ENCODE measurements around the gene LIF.
"Not testable (repeated sequence)": the region's sequence is repeated elsewhere in the genome, so short reads cannot be mapped to it uniquely, and the experiment has no call there.

The LIF gene

DNA sequence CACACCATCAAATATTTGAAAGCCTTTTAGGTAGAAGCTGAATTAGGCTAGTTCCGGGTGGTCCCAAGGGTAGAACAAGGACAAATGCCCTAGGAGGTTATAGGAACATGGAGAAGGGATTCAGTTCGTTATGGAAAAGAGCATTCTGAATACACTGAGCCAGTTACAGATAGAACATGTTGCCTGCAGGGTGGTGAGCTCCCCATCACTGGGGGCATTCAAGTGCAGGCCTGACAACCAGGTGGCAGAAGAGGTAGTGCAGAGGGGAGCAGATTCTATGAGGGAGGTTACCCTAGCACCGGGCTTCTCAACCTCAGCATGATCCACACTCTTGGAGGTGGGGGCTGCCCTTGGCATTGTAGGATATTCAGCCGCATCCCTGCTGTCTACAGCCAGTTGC, 24.2 kb downstream of the LIF start:
- DNase-seq = no peak

DNA sequence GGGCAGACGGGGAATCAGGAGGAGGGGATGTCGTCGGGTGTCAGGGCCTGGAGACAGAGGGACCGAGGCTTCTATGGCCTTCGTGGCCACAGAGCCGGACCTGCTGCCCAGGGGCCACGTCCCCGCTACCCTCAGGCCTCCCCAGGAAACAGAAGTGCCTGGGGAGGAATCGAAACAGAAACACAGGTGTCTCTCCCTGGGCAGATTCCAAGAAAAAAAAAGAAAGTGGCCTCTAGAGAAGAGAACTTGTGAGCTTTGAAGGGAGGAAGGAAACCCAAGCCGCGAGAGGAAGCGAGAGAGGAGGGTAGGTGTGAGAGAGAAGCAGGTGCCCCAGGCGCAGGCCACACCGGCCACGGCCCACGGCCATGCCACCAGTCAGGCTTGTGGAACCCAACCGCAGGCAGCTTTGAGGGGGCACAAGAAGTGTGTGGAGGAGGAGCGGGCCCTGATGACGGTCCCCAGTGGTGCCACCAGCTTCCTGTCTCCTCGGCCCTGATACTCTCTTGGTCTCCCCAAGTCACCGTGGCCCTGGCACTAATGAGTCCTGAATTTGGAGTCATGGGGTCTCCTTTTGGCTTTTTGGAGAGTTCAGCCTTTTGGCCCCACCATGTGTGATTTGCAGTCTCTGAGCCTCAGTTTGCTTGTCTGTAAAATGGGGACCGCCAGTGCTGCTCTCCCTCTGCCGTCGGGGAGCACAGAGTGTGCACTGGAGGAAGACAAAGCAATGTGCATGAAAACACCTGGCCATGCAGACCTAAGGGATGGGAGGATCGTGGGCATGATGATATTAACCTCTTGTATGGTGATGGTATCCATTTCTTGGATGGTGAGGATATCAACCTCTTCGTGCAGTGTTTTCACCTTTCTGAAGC, 25.2 kb downstream of the LIF start:
- no peak for DNase-seq

- no peak for DNase-seq
Observed at GRCh38 chr22:30220338-30221012, 26.1 kb downstream of the LIF start.

DNA sequence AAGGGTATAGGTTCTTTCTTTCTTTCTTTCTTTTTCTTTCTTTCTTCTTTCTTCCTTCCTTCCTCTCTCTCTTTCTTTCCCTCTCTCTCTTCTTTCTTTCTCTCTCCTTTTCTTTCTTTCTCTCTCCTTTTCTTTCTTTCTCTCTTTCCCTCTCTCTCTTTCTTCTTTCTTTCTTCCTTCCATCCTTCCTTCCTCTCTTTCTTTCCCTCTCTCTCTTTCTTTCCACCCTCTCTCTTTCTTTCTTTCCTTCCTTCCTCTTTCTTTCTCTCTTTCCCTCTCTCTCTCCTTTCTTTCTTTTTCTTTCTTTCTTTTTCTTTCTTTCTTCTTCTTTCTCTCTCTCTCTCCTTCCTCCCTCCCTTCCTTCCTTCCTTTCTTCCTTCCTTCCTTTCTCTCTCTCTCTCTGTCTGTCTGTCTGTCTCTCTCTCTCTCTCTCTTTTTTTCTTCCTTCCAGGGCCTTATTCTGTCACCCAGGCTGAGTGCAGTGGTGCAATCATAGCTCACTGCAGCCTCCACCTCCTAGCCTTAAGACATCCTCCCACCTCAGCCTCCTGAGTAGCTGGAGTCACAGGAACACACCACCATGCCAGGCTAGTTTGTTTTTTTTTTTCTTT, 26.8 kb downstream of the LIF start:
- no peak for DNase-seq

GRCh38 chr22:30219049-30219654, 27.4 kb downstream of the LIF start:
- DNase-seq = no peak

DNA sequence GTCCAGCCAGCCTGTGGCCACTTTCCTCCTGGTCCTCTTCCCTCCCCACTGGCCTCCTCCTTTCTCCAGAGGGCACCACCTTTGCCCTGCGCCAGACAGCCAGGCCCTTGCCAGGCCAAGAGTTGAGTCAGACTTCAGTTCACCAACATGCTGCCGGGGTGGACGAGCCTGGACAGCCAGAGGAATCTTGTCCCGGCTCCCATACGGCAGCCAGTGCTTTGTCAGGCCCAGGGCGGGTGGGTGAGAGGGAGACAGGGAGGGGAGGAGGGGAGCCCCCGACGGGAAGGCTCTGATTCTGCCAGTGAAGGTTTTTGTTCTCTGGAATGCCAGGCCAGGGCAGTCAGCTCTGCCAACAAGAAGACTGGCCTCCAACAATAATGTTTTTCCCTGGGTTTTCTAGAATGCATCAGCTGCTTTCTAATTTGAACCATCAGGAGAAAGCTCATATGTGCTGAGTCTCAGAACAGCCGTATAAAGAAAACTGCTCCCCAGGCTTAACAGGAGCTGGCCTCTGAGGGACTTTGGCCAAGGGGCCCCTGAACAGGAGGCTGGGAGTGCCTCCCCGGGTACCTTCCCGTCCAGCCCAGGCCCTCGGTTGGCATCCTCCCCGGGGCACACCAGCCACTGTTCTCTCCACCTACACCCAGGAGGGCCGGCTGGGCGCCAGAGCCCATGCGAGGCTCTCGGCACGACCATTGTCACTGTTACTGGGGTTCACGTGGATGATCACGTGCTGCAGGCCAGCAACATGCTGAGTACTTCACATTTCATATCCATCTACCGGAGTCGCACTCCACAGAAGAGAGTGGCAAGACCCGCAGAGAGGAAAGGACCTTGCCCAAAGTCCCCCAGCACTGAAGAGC, 28.6 kb downstream of the LIF start:
- no peak for DNase-seq

DNA sequence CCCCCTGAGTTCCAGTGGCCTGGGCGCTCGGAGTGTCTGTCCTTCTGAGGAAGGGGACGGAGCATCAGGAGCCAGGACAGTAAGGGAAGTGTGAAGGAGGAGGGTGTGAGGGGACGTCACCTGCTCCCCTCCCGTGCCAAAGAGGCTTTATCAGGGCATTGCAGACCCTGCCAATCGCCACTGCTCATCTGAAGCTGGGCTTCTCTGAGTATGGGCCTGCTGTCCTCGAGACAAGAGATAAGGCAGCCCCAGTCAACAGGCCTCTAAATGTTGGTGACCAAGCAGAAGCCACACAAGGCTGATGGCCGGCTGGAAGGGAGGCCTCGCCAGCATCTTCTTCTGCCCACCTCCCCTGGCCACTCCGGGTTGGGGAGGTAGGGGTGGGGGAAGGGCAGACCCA, 29.8 kb downstream of the LIF start:
- no peak for DNase-seq

DNA sequence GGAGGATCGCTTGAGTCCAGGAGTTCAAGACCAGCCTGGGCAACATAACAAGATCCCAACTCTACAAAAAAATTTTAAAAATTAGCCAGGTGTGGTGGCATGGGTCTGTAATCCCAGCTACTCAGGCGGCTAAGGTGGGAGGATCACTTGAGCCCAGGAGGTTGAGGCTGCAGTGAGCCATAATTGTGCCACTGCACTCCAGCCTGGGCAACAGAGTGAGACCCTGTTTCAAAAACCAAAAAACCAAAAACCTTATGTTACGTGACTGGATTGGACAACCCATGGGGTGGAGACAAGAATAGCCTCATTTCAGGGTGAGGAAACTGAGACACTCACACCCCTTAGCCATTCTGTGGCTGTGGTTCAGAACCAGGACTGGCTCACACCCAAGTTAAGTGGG, 30.3 kb downstream of the LIF start:
- not testable (repeated sequence) for DNase-seq

GRCh38 chr22:30214703-30215407, 31.7 kb downstream of the LIF start:
- no peak for DNase-seq

- DNase-seq = no peak
Observed at GRCh38 chr22:30212996-30213441, 33.5 kb downstream of the LIF start.

DNA sequence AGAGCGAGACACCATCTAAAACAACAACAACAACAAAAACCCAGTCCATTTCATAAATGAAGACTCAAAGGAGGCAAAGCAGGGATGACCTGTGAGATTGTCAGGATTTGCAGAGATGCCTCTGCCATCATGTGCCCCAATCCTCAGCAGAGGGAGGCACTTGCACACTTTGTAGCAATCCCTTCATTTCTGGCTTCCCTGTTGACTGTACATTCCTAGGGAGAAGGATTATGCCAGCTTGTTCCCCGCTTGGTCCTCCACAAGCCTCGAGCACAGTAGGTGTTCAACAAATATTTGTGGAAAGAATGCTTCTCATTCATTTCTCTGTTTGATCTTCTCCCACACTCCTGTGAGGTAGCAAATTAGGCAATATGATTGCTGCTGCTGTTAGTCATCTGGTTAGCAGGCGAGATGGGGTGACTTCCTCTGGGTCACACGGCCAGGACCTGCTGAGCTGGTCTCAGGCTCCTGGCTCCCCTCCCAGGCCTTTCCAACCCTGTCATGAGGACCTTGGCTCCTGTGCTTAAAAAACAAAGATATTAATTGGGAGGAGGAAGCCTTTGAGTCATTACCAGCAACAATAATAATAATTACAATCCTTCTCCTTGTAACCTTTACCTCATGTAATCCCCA, 34.1 kb downstream of the LIF start:
- peak; percentile 12 for DNase-seq

DNA sequence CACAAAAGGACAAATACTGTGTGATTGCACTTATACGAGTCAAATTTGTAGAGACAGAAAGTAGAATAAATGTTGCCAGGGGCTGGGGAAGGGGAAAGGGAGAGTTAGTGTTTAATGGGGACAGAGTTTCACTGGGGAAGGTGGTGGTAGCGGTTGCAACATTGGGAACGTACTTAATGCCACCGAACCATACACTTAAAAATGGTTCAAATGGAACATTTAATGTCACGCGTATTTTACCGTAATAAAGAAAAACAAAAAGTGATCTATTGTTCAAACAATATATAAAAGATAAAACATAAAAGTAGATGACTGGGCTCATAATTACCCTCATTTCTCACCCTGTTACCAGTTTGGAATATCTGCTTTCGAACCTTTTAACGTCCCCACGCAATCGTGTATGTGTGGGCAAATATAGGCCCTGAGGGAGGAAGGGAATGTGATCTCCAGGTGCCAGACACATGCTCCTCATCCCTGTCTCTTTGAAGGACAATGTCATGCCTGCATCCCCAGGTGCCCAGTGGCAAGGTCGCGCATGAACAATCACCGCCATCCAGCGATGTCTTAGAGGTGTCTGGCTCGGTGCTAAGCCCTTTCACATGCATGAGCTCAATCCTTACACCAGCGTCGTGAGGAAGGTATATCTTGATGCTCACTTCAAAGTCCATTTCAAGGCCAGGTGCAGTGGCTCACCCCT, 35.3 kb downstream of the LIF start:
- no peak for DNase-seq

DNA sequence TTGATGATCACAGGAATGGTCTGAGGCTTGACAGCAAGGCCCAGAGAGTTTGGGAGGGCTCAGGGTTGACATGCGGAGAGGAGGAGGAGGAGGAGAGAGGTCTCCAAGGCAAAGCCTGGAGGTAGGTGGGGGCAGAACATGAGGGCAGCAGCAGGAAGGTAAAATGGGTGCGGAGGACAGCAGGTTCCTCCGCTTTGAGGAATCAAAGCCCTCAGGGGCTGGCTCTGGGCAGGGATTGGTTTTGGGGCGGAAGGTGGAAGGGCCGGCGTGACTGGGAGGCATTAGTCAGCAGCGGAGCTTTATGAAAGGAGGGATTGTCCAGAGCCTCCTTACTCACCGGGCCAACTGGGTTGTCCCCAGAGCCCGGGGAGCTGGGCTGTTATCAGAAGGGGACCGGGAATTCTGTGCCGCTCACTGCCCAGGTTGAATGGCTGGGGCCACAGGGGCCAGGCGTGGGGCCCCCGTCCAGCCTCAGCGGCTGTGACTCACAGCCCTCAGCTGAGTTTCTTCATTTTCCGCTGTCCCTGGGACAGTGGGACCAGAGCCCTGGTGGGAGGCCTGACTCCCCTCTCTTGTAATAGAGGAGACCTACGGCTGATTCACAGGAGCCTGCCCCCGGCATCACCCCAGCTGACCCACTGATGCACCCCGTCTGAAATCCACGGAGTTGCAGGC, 36.2 kb downstream of the LIF start:
- no peak for DNase-seq

- no peak for DNase-seq
Observed at GRCh38 chr22:30209642-30210041, 36.9 kb downstream of the LIF start.

DNA sequence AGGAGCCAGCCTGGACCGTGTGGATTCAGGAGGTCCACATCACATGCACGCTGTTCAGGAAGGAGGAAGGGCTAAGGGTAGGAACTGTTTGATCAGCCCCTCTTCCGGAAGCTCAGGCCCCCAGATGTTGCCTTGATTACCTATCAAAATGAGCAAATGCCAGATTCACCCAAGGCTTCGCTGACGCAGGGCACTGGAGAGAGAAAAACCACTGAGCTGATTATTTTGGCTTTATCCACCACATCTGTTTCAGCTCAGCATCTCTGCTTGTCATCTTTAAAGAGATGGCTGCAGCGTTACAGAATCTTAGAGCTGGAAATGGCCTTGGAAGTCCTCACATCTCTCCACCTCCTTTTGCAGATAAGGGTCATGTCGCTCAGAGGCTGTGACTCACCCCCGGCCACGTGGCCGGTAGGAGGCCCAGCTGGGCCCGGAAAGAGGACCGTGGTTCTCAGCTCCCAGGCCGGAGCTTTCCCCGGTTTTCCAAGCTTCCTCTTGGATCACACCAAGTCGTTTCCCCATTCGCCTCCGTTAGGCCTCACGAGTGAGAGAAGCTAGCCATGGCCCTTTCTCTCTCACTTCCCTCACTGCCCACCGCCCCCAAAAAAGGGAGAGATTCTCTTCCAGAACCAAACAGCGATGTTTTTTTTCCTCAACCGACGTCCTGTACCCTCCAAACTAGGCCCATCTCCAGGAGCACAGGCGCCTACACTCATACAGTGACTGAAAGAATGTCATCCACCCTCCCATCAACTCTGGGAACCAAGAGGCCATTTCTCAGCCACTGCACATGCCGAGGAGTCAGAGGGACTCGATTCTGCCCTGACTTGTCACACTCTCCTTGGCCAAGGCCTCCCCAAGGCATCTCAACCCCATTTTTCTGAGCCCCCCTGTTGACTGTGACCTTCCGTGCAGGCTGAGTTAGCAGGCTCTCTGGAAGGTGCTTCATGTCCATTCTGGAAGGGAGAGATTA, 37.6 kb downstream of the LIF start:
- peak; percentile 38 for DNase-seq

DNA sequence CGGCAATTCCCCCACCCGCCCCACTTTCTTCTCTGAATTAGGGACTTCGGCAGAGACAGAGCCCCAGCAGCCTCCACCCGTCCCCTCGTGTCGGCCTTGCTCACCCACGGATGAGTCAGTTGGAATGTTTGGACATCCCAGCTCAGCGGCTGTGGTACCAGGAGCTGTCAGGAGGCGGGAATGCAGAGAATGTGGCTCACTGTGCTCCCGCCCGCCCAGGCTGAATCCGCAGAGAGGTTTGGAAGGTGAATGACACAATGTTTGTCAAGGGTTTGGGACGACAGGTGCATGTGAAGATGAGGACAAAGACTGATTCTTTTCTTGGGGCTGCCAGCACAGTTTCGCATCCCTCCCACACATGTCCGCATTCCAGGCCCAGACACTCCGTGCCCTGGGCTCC, 39.6 kb downstream of the LIF start:
- DNase-seq = peak; percentile 86

GRCh38 chr22:30205281-30206115, 41.1 kb downstream of the LIF start:
- DNase-seq = peak; percentile 100

- no peak for DNase-seq
Observed at GRCh38 chr22:30204742-30205111, 41.8 kb downstream of the LIF start.
